GM12864 (cell line): ENCODE measurements around the gene PSMD13.

ENCODE experiments used
- DNase-seq: peaks from one replicate; pipeline ENCODE4 v3.0.0-alpha.2; 2011; ENCODE audit warnings: low read depth
- H3K4me3 ChIP-seq: 2 replicates; pipeline ENCODE4 v1.5.1; 2011; ENCODE audit warnings: mild to moderate bottlenecking, low read depth, low read length, control low read depth
- CTCF ChIP-seq: IDR thresholded peaks from 2 replicates; pipeline ENCODE4 v1.5.1; 2011; ENCODE audit warnings: low read depth, mild to moderate bottlenecking, moderate library complexity, low read length, control low read depth, inconsistent platforms; ENCODE audit errors: missing control alignments

PSMD13 gene

GRCh38 chr11:298406-299065, 61.8 kb downstream of the PSMD13 start:
- H3K4me3 ChIP-seq, result no peak overlapping the region
- TF ChIP-seq CTCF, result no peak
- DNase-seq, result no peak

GRCh38 chr11:299081-299891, 62.5 kb downstream of the PSMD13 start, which contains the start of gene IFITM5:
Gene IFITM5 (minus strand): TSS chr11:299526. CDS start chr11:299490, 36 bp downstream.
- no peak within 1 kb of the TSS for H3K4me3 ChIP-seq
- TF ChIP-seq CTCF, result no peak
- no peak for DNase-seq

GRCh38 chr11:299951-300735, 63.4 kb downstream of the PSMD13 start:
- H3K4me3 ChIP-seq, result no peak overlapping the region
- TF ChIP-seq CTCF, result no peak
- no peak for DNase-seq
